ENCODE measurements around the gene MGAT3.

MGAT3 gene

GRCh38 chr22:39498802-39499201 is 42.0 kb downstream of the MGAT3 start:
- Histone ChIP-seq H3K36me3 (replicated peaks; ENCODE audit: insufficient read depth, low read length) (peaks cover 1% of the 10 kb centered on the region; the same call in 1 of the 2 replicates), H3K27me3 (replicated peaks; ENCODE audit: insufficient read depth, low read length) (no peaks in the 10 kb centered on the region), H3K4me1 (ENCODE audit: low read length) (peaks cover 16% of the 10 kb centered on the region; the same call in 1 of the 2 replicates), H3K9me2 (replicated peaks; ENCODE audit: insufficient read depth, low read length) (no peaks in the 10 kb centered on the region), H2AFZ (ENCODE audit: low read length) (no peak overlapping the region), H3K9me3 (replicated peaks; ENCODE audit: insufficient read depth, low read length) (no peaks in the 10 kb centered on the region), H3K9ac (ENCODE audit: low read length) (no peak overlapping the region), H3K4me2 (ENCODE audit: low read depth, low read length) (no peak overlapping the region), H4K20me1 (ENCODE audit: insufficient read depth, low read length) (no peaks in the 10 kb centered on the region), H3K4me3 (ENCODE audit: low read length) (no peak overlapping the region), H3F3A (ENCODE audit: insufficient read depth, low read length) (0 out of 2 replicates have a peak, but pooled peaks cover under 1% of the 10 kb centered on the region), H3K79me2 (ENCODE audit: low read length) (peaks cover 17% of the 10 kb centered on the region), H3K27ac (ENCODE audit: low read length) (no peak overlapping the region)
- TF ChIP-seq CTCF (IDR thresholded peaks at IDR 0.05; ENCODE audit: low read length) (no peak), EZH2phosphoT487 (IDR thresholded peaks at IDR 0.05; ENCODE audit: low read length) (no peak), EZH2 (optimal IDR thresholded peaks at IDR 0.05; ENCODE audit: low read depth, low read length) (no peak)
- DNase-seq, result no peak

- no peak overlapping the region for H2AFZ ChIP-seq (ENCODE audit: low read length)
- no peak overlapping the region for H3K27ac ChIP-seq (ENCODE audit: low read length)
Observed at GRCh38 chr22:39500101-39500500, 43.3 kb downstream of the MGAT3 start.

DNA sequence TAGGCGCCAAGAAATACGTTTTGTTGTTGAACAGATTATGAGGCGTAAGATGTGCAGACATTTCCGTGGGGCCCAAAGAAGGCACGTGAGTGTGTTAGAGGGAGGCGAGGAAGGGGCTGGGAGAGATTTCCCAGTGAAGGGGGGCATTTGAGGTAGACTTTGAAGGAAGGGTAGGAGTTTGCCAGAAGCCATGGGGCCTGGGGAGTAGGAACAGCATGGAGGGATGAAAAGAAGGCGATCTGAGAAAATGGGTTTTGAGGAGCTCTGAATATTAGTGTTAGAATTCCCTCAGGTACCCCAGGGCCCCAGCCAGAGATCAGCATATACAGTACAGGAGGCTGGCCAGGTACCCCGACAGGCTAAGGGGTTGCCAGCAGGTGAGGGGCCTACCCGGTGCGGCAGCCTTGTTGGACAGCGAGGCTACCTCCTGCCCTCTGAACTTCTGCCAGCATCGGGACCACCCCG is 44.9 kb downstream of the MGAT3 start:
- peaks cover 14% of the 10 kb centered on the region; the same call in 1 of the 2 replicates for H3K4me1 ChIP-seq (ENCODE audit: low read length)
- peak overlapping the region; percentile 85 for H3K9ac ChIP-seq (ENCODE audit: low read length)
- no peak for TF ChIP-seq CTCF (IDR thresholded peaks at IDR 0.05; ENCODE audit: low read length)
- TF ChIP-seq EZH2 (optimal IDR thresholded peaks at IDR 0.05; ENCODE audit: low read depth, low read length), result no peak
- no peak for TF ChIP-seq EZH2phosphoT487 (IDR thresholded peaks at IDR 0.05; ENCODE audit: low read length)
- no peaks in the 10 kb centered on the region for H3K9me3 ChIP-seq (replicated peaks; ENCODE audit: insufficient read depth, low read length)
- peak overlapping the region; percentile 78 for H2AFZ ChIP-seq (ENCODE audit: low read length)
- H3K27me3 ChIP-seq (replicated peaks; ENCODE audit: insufficient read depth, low read length), result no peaks in the 10 kb centered on the region
- peak overlapping the region; percentile 85 for H3K4me2 ChIP-seq (ENCODE audit: low read depth, low read length)
- peaks cover 46% of the 10 kb centered on the region for H3K79me2 ChIP-seq (ENCODE audit: low read length)
- H3K27ac ChIP-seq (ENCODE audit: low read length), result no peak overlapping the region
- H4K20me1 ChIP-seq (ENCODE audit: insufficient read depth, low read length), result no peaks in the 10 kb centered on the region
- H3K9me2 ChIP-seq (replicated peaks; ENCODE audit: insufficient read depth, low read length), result no peaks in the 10 kb centered on the region
- H3F3A ChIP-seq (ENCODE audit: insufficient read depth, low read length), result no peaks in the 10 kb centered on the region
- H3K36me3 ChIP-seq (replicated peaks; ENCODE audit: insufficient read depth, low read length), result peaks cover 21% of the 10 kb centered on the region
- peak overlapping the region; percentile 82 for H3K4me3 ChIP-seq (ENCODE audit: low read length)
- DNase-seq, result no peak

More at GRCh38 chr22:39500101-39500500, 43.3 kb downstream of the MGAT3 start:
- Histone ChIP-seq H3K9ac (ENCODE audit: low read length) (no peak overlapping the region), H3K4me1 (ENCODE audit: low read length) (peaks cover 20% of the 10 kb centered on the region; the same call in 1 of the 2 replicates), H4K20me1 (ENCODE audit: insufficient read depth, low read length) (no peaks in the 10 kb centered on the region), H3K4me2 (ENCODE audit: low read depth, low read length) (no peak overlapping the region), H3K79me2 (ENCODE audit: low read length) (peaks cover 30% of the 10 kb centered on the region), H3K9me2 (replicated peaks; ENCODE audit: insufficient read depth, low read length) (no peaks in the 10 kb centered on the region), H3K27me3 (replicated peaks; ENCODE audit: insufficient read depth, low read length) (no peaks in the 10 kb centered on the region), H3F3A (ENCODE audit: insufficient read depth, low read length) (no peaks in the 10 kb centered on the region), H3K4me3 (ENCODE audit: low read length) (no peak overlapping the region), H3K9me3 (replicated peaks; ENCODE audit: insufficient read depth, low read length) (no peaks in the 10 kb centered on the region), H3K36me3 (replicated peaks; ENCODE audit: insufficient read depth, low read length) (peaks cover 11% of the 10 kb centered on the region)
- no peak for TF ChIP-seq CTCF (IDR thresholded peaks at IDR 0.05; ENCODE audit: low read length)
- no peak for TF ChIP-seq EZH2 (optimal IDR thresholded peaks at IDR 0.05; ENCODE audit: low read depth, low read length)
- no peak for TF ChIP-seq EZH2phosphoT487 (IDR thresholded peaks at IDR 0.05; ENCODE audit: low read length)
- DNase-seq, result no peak

Data from MM.1S (cell line).